ENCODE data around the gene C3orf18.
"Not testable (repeated sequence)": the region's sequence is repeated elsewhere in the genome, so short reads cannot be mapped to it uniquely, and the experiment has no call there.

C3orf18 gene

GRCh38 chr3:50515565-50516439, 51.7 kb downstream of the C3orf18 start:
- DNase-seq (ENCODE audit: low read depth) = no peak
- TF ChIP-seq, protein P1, sequence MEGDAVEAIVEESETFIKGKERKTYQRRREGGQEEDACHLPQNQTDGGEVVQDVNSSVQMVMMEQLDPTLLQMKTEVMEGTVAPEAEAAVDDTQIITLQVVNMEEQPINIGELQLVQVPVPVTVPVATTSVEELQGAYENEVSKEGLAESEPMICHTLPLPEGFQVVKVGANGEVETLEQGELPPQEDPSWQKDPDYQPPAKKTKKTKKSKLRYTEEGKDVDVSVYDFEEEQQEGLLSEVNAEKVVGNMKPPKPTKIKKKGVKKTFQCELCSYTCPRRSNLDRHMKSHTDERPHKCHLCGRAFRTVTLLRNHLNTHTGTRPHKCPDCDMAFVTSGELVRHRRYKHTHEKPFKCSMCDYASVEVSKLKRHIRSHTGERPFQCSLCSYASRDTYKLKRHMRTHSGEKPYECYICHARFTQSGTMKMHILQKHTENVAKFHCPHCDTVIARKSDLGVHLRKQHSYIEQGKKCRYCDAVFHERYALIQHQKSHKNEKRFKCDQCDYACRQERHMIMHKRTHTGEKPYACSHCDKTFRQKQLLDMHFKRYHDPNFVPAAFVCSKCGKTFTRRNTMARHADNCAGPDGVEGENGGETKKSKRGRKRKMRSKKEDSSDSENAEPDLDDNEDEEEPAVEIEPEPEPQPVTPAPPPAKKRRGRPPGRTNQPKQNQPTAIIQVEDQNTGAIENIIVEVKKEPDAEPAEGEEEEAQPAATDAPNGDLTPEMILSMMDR (IDR thresholded peaks at IDR 0.05; ENCODE audit: insufficient read depth, low read depth, low read length, missing control alignments) = no peak
- no peak overlapping the region for H3K4me3 ChIP-seq (ENCODE audit: low read length)

- not testable (repeated sequence) for H3K4me3 ChIP-seq (ENCODE audit: low read length); DNase-seq (ENCODE audit: low read depth)
These were observed 54.6 kb downstream of the C3orf18 start for GRCh38 chr3:50512908-50513307.

DNA sequence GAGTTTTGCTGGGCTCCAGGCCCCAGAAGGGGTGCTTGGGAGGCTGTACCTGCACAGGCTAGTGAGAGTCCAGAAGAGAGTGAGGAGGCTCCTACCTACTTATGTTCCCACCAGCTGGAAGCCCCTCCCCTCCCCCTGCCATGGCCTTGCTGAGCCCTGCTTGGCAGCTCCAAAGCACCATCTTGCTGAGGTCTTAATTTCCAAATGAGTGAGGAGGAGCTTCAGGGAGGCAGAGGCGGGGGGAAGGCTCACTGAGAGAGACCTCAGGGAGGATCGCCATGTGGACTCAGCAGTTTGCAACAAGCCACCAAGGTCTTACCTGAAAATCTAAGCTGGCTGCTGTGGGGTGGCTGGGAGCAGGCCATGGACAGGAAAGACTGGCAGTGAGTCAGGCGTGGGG, 55.4 kb downstream of the C3orf18 start:
- no peak for DNase-seq (ENCODE audit: low read depth)
- no peak overlapping the region for H3K4me3 ChIP-seq (ENCODE audit: low read length)
- TF ChIP-seq, protein P1 (IDR thresholded peaks at IDR 0.05; ENCODE audit: insufficient read depth, low read depth, low read length, missing control alignments) = no peak

- TF ChIP-seq, protein P1 (IDR thresholded peaks at IDR 0.05; ENCODE audit: insufficient read depth, low read depth, low read length, missing control alignments) = no peak
- H3K4me3 ChIP-seq (ENCODE audit: low read length) = no peak overlapping the region
- no peak for DNase-seq (ENCODE audit: low read depth)
These were observed 57.2 kb downstream of the C3orf18 start for GRCh38 chr3:50510325-50510724.

DNA sequence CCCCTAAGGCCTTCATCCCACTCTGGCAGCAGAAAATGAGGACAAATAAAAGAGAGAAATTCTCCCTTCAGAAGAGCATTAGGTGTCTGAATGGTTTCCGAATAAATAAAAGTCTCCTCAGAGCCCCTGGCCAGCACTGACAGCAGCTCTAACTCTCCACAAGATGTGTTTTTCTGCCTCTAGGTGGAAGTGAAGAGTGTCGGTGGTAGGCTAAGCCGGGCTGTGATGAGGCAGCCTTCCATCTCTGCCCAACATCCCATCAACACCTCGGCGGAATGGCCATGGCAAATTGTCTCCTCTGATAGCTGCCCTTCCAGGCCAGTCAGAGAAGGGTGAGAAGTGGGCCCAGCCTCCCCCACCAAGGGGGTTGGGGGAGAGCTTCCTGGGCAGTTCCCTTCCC, 57.8 kb downstream of the C3orf18 start:
- TF ChIP-seq, protein P1 (IDR thresholded peaks at IDR 0.05; ENCODE audit: insufficient read depth, low read depth, low read length, missing control alignments) = no peak
- H3K4me3 ChIP-seq (ENCODE audit: low read length) = no peak overlapping the region
- DNase-seq (ENCODE audit: low read depth) = no peak

GRCh38 chr3:50508821-50509220, 58.7 kb downstream of the C3orf18 start:
- TF ChIP-seq, protein P1 (IDR thresholded peaks at IDR 0.05; ENCODE audit: insufficient read depth, low read depth, low read length, missing control alignments) = no peak
- H3K4me3 ChIP-seq (ENCODE audit: low read length) = no peak overlapping the region
- DNase-seq (ENCODE audit: low read depth) = no peak
